ENCODE data around the gene JADE1.
A peak's percentile ranks its signal among the peaks of the same experiment; 100 is the strongest.

Gene JADE1

GRCh38 chr4:128811571-128812441 is 2.3 kb downstream of the JADE1 start:
- peak overlapping the region; percentile 100 for H3K27ac ChIP-seq
- H3K79me2 ChIP-seq (ENCODE audit: insufficient read depth, low read depth) = peaks cover 60% of the 10 kb centered on the region

DNA sequence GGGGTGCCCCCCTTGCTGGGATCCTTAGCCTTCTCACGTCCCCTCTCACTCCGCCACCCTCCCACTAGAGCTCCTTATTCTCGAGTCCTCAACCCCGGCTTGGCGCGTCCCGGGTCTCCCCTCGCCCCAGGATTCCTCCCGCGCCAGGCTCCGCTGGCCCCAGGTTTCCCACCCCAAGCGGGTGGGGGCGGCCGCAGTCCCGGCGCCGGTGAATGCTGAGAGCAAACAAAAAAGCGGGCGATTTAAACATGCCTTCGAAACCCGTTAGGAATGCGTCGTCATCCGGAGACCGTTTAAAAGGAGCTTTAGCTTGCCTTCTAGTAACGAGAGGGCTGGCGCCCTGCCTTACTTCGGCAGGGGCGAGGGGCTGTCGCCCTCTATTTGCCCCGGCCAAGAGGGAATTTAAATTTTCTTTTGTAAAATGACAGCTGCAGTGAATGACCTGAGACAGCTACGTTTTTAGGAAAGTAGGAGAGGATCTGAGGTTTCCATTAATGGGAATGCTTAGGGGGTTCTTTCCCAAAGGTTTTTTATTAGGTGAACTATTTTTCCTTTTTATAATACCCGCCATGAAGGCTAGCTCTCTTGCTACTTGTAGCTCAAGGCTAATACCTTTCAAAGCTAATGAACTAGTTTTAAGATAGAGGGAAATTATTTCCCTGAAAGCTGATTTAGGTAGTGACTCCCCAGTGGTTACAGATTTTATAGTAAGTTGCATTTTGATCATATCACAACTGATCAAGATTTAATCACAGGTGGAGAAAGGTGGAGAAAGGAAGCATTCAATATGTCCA is 3.1 kb downstream of the JADE1 start:
- Histone ChIP-seq H2AFZ (ENCODE audit: low read depth) (0 out of 2 replicates have a peak overlapping the region, but pooled peaks have one; percentile 5), H4K20me1 (ENCODE audit: insufficient read depth) (peaks cover 15% of the 10 kb centered on the region)

More at GRCh38 chr4:128811571-128812441, 2.3 kb downstream of the JADE1 start:
- Histone ChIP-seq H3K9ac (peak overlapping the region; percentile 100), H3K4me2 (peak overlapping the region; percentile 82; the same call in 1 of the 2 replicates), H3K27me3 (ENCODE audit: insufficient read depth, low read depth) (no peaks in the 10 kb centered on the region), H2AFZ (ENCODE audit: low read depth) (peak overlapping the region; percentile 5; the same call in 1 of the 2 replicates), H3K4me1 (ENCODE audit: low read depth, poor library complexity, severe bottlenecking) (peaks cover 40% of the 10 kb centered on the region), H4K20me1 (ENCODE audit: insufficient read depth) (peaks cover 15% of the 10 kb centered on the region), H3K4me3 (IDR thresholded peaks at IDR 0.05; ENCODE audit: insufficient read depth, low read depth, low read length) (no peak overlapping the region), H3K36me3 (ENCODE audit: insufficient read depth) (no peaks in the 10 kb centered on the region)
- TF ChIP-seq, protein P1, sequence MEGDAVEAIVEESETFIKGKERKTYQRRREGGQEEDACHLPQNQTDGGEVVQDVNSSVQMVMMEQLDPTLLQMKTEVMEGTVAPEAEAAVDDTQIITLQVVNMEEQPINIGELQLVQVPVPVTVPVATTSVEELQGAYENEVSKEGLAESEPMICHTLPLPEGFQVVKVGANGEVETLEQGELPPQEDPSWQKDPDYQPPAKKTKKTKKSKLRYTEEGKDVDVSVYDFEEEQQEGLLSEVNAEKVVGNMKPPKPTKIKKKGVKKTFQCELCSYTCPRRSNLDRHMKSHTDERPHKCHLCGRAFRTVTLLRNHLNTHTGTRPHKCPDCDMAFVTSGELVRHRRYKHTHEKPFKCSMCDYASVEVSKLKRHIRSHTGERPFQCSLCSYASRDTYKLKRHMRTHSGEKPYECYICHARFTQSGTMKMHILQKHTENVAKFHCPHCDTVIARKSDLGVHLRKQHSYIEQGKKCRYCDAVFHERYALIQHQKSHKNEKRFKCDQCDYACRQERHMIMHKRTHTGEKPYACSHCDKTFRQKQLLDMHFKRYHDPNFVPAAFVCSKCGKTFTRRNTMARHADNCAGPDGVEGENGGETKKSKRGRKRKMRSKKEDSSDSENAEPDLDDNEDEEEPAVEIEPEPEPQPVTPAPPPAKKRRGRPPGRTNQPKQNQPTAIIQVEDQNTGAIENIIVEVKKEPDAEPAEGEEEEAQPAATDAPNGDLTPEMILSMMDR (conservative IDR thresholded peaks at IDR 0.05; ENCODE audit: low read depth, low read length) = no peak

DNA sequence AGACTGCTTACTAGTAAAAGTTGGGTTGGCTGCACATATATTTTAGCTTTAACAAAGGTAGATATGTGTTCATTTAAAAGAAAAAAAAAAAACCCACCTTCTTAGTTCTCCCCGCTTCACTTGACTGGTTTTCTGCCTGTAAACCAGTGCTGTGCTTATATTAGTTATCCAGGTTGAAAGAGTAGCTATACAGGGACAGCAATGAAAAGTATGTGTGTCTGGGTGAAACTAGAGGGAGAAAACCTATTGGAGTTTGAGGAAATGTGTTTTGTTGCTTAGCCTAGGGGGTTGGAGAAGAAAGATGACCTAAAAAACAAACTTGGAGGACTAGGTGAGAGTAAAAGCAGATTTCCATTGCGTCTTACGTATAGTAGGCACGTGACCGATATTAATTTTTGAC is 4.5 kb downstream of the JADE1 start:
- TF ChIP-seq, protein P1 (conservative IDR thresholded peaks at IDR 0.05; ENCODE audit: low read depth, low read length) = no peak
- H3K79me2 ChIP-seq (ENCODE audit: insufficient read depth, low read depth) = peaks cover 82% of the 10 kb centered on the region
- no peak overlapping the region for H3K9ac ChIP-seq
- no peak overlapping the region for H2AFZ ChIP-seq (ENCODE audit: low read depth)
- H3K27ac ChIP-seq = peak overlapping the region; percentile 11; the same call in 1 of the 2 replicates
- H3K36me3 ChIP-seq (ENCODE audit: insufficient read depth) = no peaks in the 10 kb centered on the region
- H3K27me3 ChIP-seq (ENCODE audit: insufficient read depth, low read depth) = no peaks in the 10 kb centered on the region
- H3K4me3 ChIP-seq (IDR thresholded peaks at IDR 0.05; ENCODE audit: insufficient read depth, low read depth, low read length) = no peak overlapping the region
- peaks cover 58% of the 10 kb centered on the region for H3K4me1 ChIP-seq (ENCODE audit: low read depth, poor library complexity, severe bottlenecking)
- peaks cover 20% of the 10 kb centered on the region for H4K20me1 ChIP-seq (ENCODE audit: insufficient read depth)
- peak overlapping the region; percentile 82 for H3K4me2 ChIP-seq

More for the DNA sequence above, 3.1 kb downstream of the JADE1 start:
- Histone ChIP-seq H3K4me3 (IDR thresholded peaks at IDR 0.05; ENCODE audit: insufficient read depth, low read depth, low read length) (no peak overlapping the region), H3K79me2 (ENCODE audit: insufficient read depth, low read depth) (peaks cover 69% of the 10 kb centered on the region), H3K4me2 (peak overlapping the region; percentile 82), H3K4me1 (ENCODE audit: low read depth, poor library complexity, severe bottlenecking) (peaks cover 49% of the 10 kb centered on the region), H3K27me3 (ENCODE audit: insufficient read depth, low read depth) (no peaks in the 10 kb centered on the region), H3K9ac (peak overlapping the region; percentile 100), H3K27ac (peak overlapping the region; percentile 100), H3K36me3 (ENCODE audit: insufficient read depth) (no peaks in the 10 kb centered on the region)
- TF ChIP-seq, protein P1 (conservative IDR thresholded peaks at IDR 0.05; ENCODE audit: low read depth, low read length) = no peak

- peaks cover 100% of the 10 kb centered on the region for H3K79me2 ChIP-seq (ENCODE audit: insufficient read depth, low read depth)
- peaks cover 93% of the 10 kb centered on the region for H3K4me1 ChIP-seq (ENCODE audit: low read depth, poor library complexity, severe bottlenecking)
- H3K36me3 ChIP-seq (ENCODE audit: insufficient read depth) = no peaks in the 10 kb centered on the region
- H2AFZ ChIP-seq (ENCODE audit: low read depth) = no peak overlapping the region
- peaks cover 54% of the 10 kb centered on the region for H4K20me1 ChIP-seq (ENCODE audit: insufficient read depth)
- TF ChIP-seq, protein P1 (conservative IDR thresholded peaks at IDR 0.05; ENCODE audit: low read depth, low read length) = no peak
- peak overlapping the region; percentile 79 for H3K27ac ChIP-seq
- H3K4me2 ChIP-seq = peak overlapping the region; percentile 85
- H3K27me3 ChIP-seq (ENCODE audit: insufficient read depth, low read depth) = no peaks in the 10 kb centered on the region
- H3K9ac ChIP-seq = peak overlapping the region; percentile 37; the same call in 1 of the 2 replicates
- no peak overlapping the region for H3K4me3 ChIP-seq (IDR thresholded peaks at IDR 0.05; ENCODE audit: insufficient read depth, low read depth, low read length)
Observed at GRCh38 chr4:128818442-128818841, 8.9 kb downstream of the JADE1 start.
